Breast epithelium (tissue), 4 donors: ENCODE measurements around the gene LCN6. TPM values are rescaled to one million over a fixed set of nuclear protein-coding genes. Genes with fewer than 3 reads are reported as not detected.
"Not testable (repeated sequence)": the region's sequence is repeated elsewhere in the genome, so short reads cannot be mapped to it uniquely, and the experiment has no call there.

ENCODE experiments used
- DNase-seq, 2 donors: peaks; one replicate each; pipeline ENCODE4 v3.0.0-alpha.2; 2019; ENCODE audit warnings: low spot score in 2 of 2
- H3K27ac ChIP-seq, 2 donors: fragments of 200-600 bp; sonication (generic) in 1 of 2; one replicate each; pipeline ENCODE4 v1.5.1; 2016 to 2019; ENCODE audit warnings: mild to moderate bottlenecking in 1 of 2
- H3K27me3 ChIP-seq, 2 donors: fragments of 200-600 bp; sonication (generic) in 1 of 2; one replicate each; pipeline versions ENCODE4 v1.5.1 to v1.6.0; 2017 to 2019; ENCODE audit warnings: control low read depth in 1 of 2, mild to moderate bottlenecking in 1 of 2
- H3K36me3 ChIP-seq: fragments of 200-600 bp; one replicate; pipeline ENCODE4 v1.5.1; 2019
- H3K4me1 ChIP-seq, 2 donors: fragments of 200-600 bp; sonication (generic); one replicate each; pipeline ENCODE4 v1.5.1; 2016 to 2019; ENCODE audit warnings: control low read depth in 1 of 2
- H3K4me3 ChIP-seq, 3 donors: fragments of 200-600 bp; sonication (generic); 1 replicate in 2 of 3; 2 replicates in 1 of 3; pipeline ENCODE4 v1.5.1; 2016 to 2019; ENCODE audit warnings: mild to moderate bottlenecking in 3 of 3, moderate library complexity in 2 of 3
- H3K9me3 ChIP-seq, 2 donors: fragments of 200-600 bp; sonication (generic) in 1 of 2; one replicate each; pipeline ENCODE4 v1.5.1; 2016 to 2019; ENCODE audit warnings: control low read depth in 1 of 2
- CTCF ChIP-seq, 3 donors: fragments of 450-650 bp; IDR thresholded peaks; one replicate each; pipeline ENCODE4 v1.5.1; 2016 to 2017; ENCODE audit warnings: antibody characterized with exemption in 3 of 3, mild to moderate bottlenecking in 3 of 3, moderate library complexity in 3 of 3
- POLR2A ChIP-seq: fragments of 450-650 bp; IDR thresholded peaks from one replicate; pipeline ENCODE4 v1.6.1; 2016; ENCODE audit warnings: antibody characterized with exemption, mild to moderate bottlenecking, moderate library complexity
- POLR2AphosphoS5 ChIP-seq, 3 donors: sonication (generic); formaldehyde crosslinking; IDR thresholded peaks; one replicate each; pipeline ENCODE4 v1.6.1; 2017; ENCODE audit warnings: antibody characterized with exemption in 3 of 3
- intact Hi-C: fragments of 100-400 bp; cut with DNase I; formaldehyde crosslinking; loops from one replicate; pipeline ENCODE4 v1.15.1; 2023; ENCODE audit warnings: low total_unique reads
- total RNA-seq, 3 donors: library from RNA; depleted of rRNA; stranded (reverse); fragments of >200 nt; gene quantifications; one replicate each; pipeline ENCODE4 v1.1.0, GENCODE V29; 2016

Gene LCN6
- total RNA-seq, 3 donors from 2014 or later = 4.1 to 12.2 (median 9.5) TPM

GRCh38 chr9:136769710-136770191 is 21.4 kb upstream of the LCN6 start:
- H3K4me1 ChIP-seq = no peaks in the 10 kb centered on the region
- H3K27me3 ChIP-seq = peaks cover 0 to 17% of the 10 kb centered on the region in 2 donors
- no peak overlapping the region for H3K4me3 ChIP-seq
- no peak for DNase-seq
- intact Hi-C loops = no loop called here
- TF ChIP-seq CTCF (IDR thresholded peaks at IDR 0.05) = peak in 1 of 3 donors; percentile 24
- TF ChIP-seq POLR2AphosphoS5 (IDR thresholded peaks at IDR 0.05) = no peak
- H3K9me3 ChIP-seq = peaks cover 7 to 13% of the 10 kb centered on the region in 2 donors
- no peaks in the 10 kb centered on the region for H3K36me3 ChIP-seq
- no peak overlapping the region for H3K27ac ChIP-seq

GRCh38 chr9:136766410-136767120 is 18.2 kb upstream of the LCN6 start:
- peaks cover 0 to 29% of the 10 kb centered on the region in 2 donors for H3K27me3 ChIP-seq
- H3K4me1 ChIP-seq, intact Hi-C loops, DNase-seq, H3K27ac ChIP-seq, H3K9me3 ChIP-seq, H3K36me3 ChIP-seq, H3K4me3 ChIP-seq: not testable (repeated sequence)

GRCh38 chr9:136765745-136766409 is 17.6 kb upstream of the LCN6 start:
- intact Hi-C loops, H3K27ac ChIP-seq, H3K9me3 ChIP-seq, H3K4me3 ChIP-seq, H3K36me3 ChIP-seq, H3K4me1 ChIP-seq, DNase-seq: not testable (repeated sequence)
- peaks cover 0 to 29% of the 10 kb centered on the region in 2 donors for H3K27me3 ChIP-seq

GRCh38 chr9:136765041-136765440 is 16.7 kb upstream of the LCN6 start:
- no peaks in the 10 kb centered on the region for H3K4me1 ChIP-seq
- TF ChIP-seq POLR2AphosphoS5 (IDR thresholded peaks at IDR 0.05) = no peak
- TF ChIP-seq CTCF (IDR thresholded peaks at IDR 0.05) = no peak
- TF ChIP-seq POLR2A = no peak
- no peaks in the 10 kb centered on the region for H3K36me3 ChIP-seq
- H3K27me3 ChIP-seq = peaks cover 0 to 34% of the 10 kb centered on the region in 2 donors
- H3K4me3 ChIP-seq = no peak overlapping the region
- H3K9me3 ChIP-seq = no peaks in the 10 kb centered on the region
- DNase-seq = no peak
- no peak overlapping the region for H3K27ac ChIP-seq
- intact Hi-C loops = no loop called here

- Histone ChIP-seq H3K27ac (no peak within 1 kb of the TSS), H3K9me3 (no peaks in the 10 kb centered on the region), H3K4me1 (no peaks in the 10 kb centered on the region), H3K36me3 (no peaks in the 10 kb centered on the region), H3K4me3 (no peak within 1 kb of the TSS), H3K27me3 (peaks cover 0 to 34% of the 10 kb centered on the region in 2 donors)
- intact Hi-C loops = no loop called here
- TF ChIP-seq CTCF (IDR thresholded peaks at IDR 0.05) (no peak), POLR2A (no peak), POLR2AphosphoS5 (IDR thresholded peaks at IDR 0.05) (no peak)
- DNase-seq = no peak
Measured at GRCh38 chr9:136764301-136764891, 16.1 kb upstream of the LCN6 start, which contains the start of gene LCN15. Gene LCN15, minus strand, starts transcription at chr9:136764518. Its CDS starts 30 bp downstream, at chr9:136764488.

- Histone ChIP-seq H3K27me3 (peaks cover 0 to 34% of the 10 kb centered on the region in 2 donors), H3K4me3 (no peak overlapping the region), H3K36me3 (no peaks in the 10 kb centered on the region), H3K9me3 (no peaks in the 10 kb centered on the region), H3K4me1 (no peaks in the 10 kb centered on the region), H3K27ac (no peak overlapping the region)
- no peak for TF ChIP-seq POLR2AphosphoS5 (IDR thresholded peaks at IDR 0.05)
- intact Hi-C loops = no loop called here
- DNase-seq = no peak
Measured at GRCh38 chr9:136763649-136764035, 15.3 kb upstream of the LCN6 start.
